Liver (tissue), 9 donors: ENCODE measurements around the gene CMC4. TPM values are rescaled to one million over a fixed set of nuclear protein-coding genes. Genes with fewer than 3 reads are reported as not detected.
A peak's percentile ranks its signal among the peaks of the same experiment; 100 is the strongest.

Experiments
- DNase-seq: peaks from one replicate; pipeline ENCODE4 v3.0.0-alpha.2; 2017; ENCODE audit warnings: low spot score
- H3K27ac ChIP-seq, 2 donors: one replicate each; pipeline ENCODE4 v1.7.0; 2013; ENCODE audit warnings: inconsistent platforms in 2 of 2, low read length in 2 of 2, control low read depth in 1 of 2, low read depth in 1 of 2, mild to moderate bottlenecking in 1 of 2
- H3K27me3 ChIP-seq, 4 donors: one replicate each; pipeline versions ENCODE4 v1.6.1 to v1.7.0; 2013; ENCODE audit warnings: low read length in 3 of 4, inconsistent platforms in 1 of 4, mild to moderate bottlenecking in 1 of 4, moderate library complexity in 1 of 4; ENCODE audit not compliant: control insufficient read depth in 4 of 4, insufficient read depth in 4 of 4
- H3K36me3 ChIP-seq, 4 donors: one replicate each; pipeline versions ENCODE4 v1.6.1 to v1.7.0; 2013; ENCODE audit warnings: low read length in 3 of 4, mild to moderate bottlenecking in 3 of 4, low read depth in 1 of 4, moderate library complexity in 1 of 4; ENCODE audit not compliant: control insufficient read depth in 4 of 4, insufficient read depth in 3 of 4
- H3K4me1 ChIP-seq, 4 donors: one replicate each; pipeline versions ENCODE4 v1.6.1 to v1.7.0; 2013; ENCODE audit warnings: low read length in 3 of 4, mild to moderate bottlenecking in 3 of 4, moderate library complexity in 1 of 4; ENCODE audit not compliant: control insufficient read depth in 4 of 4, insufficient read depth in 4 of 4
- H3K4me3 ChIP-seq, 3 donors: one replicate each; pipeline versions ENCODE4 v1.6.1 to v1.7.0; 2013; ENCODE audit warnings: low read length in 3 of 3, control low read depth in 1 of 3, low read depth in 1 of 3, mild to moderate bottlenecking in 1 of 3
- H3K9ac ChIP-seq, 2 donors: one replicate each; pipeline ENCODE4 v1.7.0; 2013; ENCODE audit warnings: low read length in 2 of 2, mild to moderate bottlenecking in 2 of 2, moderate library complexity in 2 of 2, control low read depth in 1 of 2, low read depth in 1 of 2
- H3K9me3 ChIP-seq, 4 donors: one replicate each; pipeline versions ENCODE4 v1.6.1 to v1.7.0; 2013; ENCODE audit warnings: low read length in 3 of 4; ENCODE audit not compliant: control insufficient read depth in 4 of 4
- EGR1 ChIP-seq, 2 donors: IDR thresholded peaks; 2 replicates each; pipeline ENCODE4 v1.6.1; 2016 to 2018; ENCODE audit warnings: antibody characterized with exemption in 2 of 2, low read depth in 2 of 2
- FOXA1 ChIP-seq: IDR thresholded peaks from 2 replicates; pipeline ENCODE4 v1.6.1; 2016; ENCODE audit warnings: antibody characterized with exemption
- FOXA2 ChIP-seq: IDR thresholded peaks from 2 replicates; pipeline ENCODE4 v1.6.1; 2016; ENCODE audit warnings: antibody characterized with exemption
- GABPA ChIP-seq, 2 donors: IDR thresholded peaks in 1 of 2; conservative IDR thresholded peaks in 1 of 2; 2 replicates each; pipeline ENCODE4 v1.6.1; 2016; ENCODE audit warnings: antibody characterized with exemption in 2 of 2, mild to moderate bottlenecking in 1 of 2, moderate library complexity in 1 of 2
- HNF4A ChIP-seq, 2 donors: conservative IDR thresholded peaks; 2 replicates each; pipeline ENCODE4 v1.6.1; 2016; ENCODE audit warnings: antibody characterized with exemption in 2 of 2, mild to moderate bottlenecking in 2 of 2
- HNF4G ChIP-seq: IDR thresholded peaks from 2 replicates; pipeline ENCODE4 v1.6.1; 2016; ENCODE audit warnings: antibody characterized with exemption
- JUND ChIP-seq, 2 donors: IDR thresholded peaks; 2 replicates each; pipeline ENCODE4 v1.6.1; 2016; ENCODE audit warnings: antibody characterized with exemption in 2 of 2
- NR2F2 ChIP-seq: IDR thresholded peaks from 2 replicates; pipeline ENCODE4 v1.6.1; 2016; ENCODE audit warnings: antibody characterized with exemption
- RAD21 ChIP-seq, 2 donors: IDR thresholded peaks; 2 replicates each; pipeline ENCODE4 v1.6.1; 2016; ENCODE audit warnings: antibody characterized with exemption in 2 of 2, mild to moderate bottlenecking in 2 of 2
- RXRA ChIP-seq, 2 donors: IDR thresholded peaks; 2 replicates each; pipeline ENCODE4 v1.6.1; 2017 to 2018; ENCODE audit warnings: antibody characterized with exemption in 2 of 2, mild to moderate bottlenecking in 1 of 2
- SP1 ChIP-seq: IDR thresholded peaks from 2 replicates; pipeline ENCODE4 v1.6.1; 2018; ENCODE audit warnings: antibody characterized with exemption, mild to moderate bottlenecking
- TAF1 ChIP-seq: conservative IDR thresholded peaks from 2 replicates; pipeline ENCODE4 v1.6.1; 2016; ENCODE audit warnings: antibody characterized with exemption, mild to moderate bottlenecking
- YY1 ChIP-seq: IDR thresholded peaks from 2 replicates; pipeline ENCODE4 v1.6.1; 2016; ENCODE audit warnings: antibody characterized with exemption, mild to moderate bottlenecking
- WGBS: extraction: QIAGEN DNeasy Blood & Tissue Kit; methylation state at CpG from one replicate; pipeline ENCODE4 v1.1.7; 2013; 5-methylcytosine and 5-hydroxymethylcytosine counted together
- polyA plus RNA-seq, 2 donors: library from polyadenylated mRNA; stranded (reverse) in 1 of 2; unstranded in 1 of 2; fragments of 200-250 nt in 1 of 2; fragments of >200 nt in 1 of 2; fragmentation: Nextera tagmentation in 1 of 2; extraction: Ambion mirVana in 1 of 2; gene quantifications; one replicate each; pipeline versions ENCODE4 v1.2.1 to v1.2.3, GENCODE V29; 2013 to 2015
- total RNA-seq, 2 donors: library from RNA; depleted of rRNA; stranded (reverse); fragments of >200 nt; gene quantifications; one replicate each; pipeline ENCODE4 v1.2.3, GENCODE V29; 2014
- TF ChIP-seq, protein P1 (sequence below): IDR thresholded peaks from 2 replicates; pipeline ENCODE4 v1.6.1; 2016; ENCODE audit warnings: antibody characterized with exemption
- TF ChIP-seq, protein P2 (sequence below): IDR thresholded peaks from 2 replicates; pipeline ENCODE4 v1.6.1; 2016; ENCODE audit warnings: antibody characterized with exemption, mild to moderate bottlenecking
- TF ChIP-seq, protein P3 (sequence below): IDR thresholded peaks from 2 replicates; pipeline ENCODE4 v1.6.1; 2016; ENCODE audit warnings: antibody characterized with exemption
- donor health status: healthy.
- donor health status: healthy.
- donor health status: healthy.
- donor health status: healthy.
- donor health status: healthy.

CMC4 gene
- total and polyA plus RNA-seq, 4 donors = 4.2 to 17.3 (median 10.4) TPM

DNA sequence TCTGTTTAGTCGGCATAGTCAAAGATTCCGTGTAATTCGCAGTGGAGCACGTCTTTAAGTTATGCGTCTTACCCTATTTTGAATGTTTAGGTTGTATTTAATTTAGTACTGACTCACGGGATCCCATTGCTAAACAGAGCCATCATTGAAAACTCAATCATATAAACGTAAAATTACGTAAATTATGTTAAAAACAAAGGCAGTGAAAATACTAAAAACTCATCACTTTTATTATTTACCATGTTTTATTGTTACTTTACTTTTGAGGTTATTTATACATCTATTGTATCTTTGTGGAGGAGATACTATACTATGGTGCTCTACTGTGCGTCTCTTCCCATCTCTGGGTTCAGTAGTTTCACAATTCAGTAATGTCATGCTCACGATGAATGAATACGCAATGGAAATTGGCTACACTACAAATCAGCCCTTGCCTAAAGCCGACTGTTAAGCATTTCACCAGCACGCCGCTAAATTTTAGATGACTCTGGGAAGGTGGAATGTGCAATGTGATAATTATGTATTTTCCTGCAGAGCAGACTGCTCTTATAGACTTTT, 43.3 kb downstream of the CMC4 start:
- peak overlapping the region; percentile 60 to 81 (median 70) for H3K4me3 ChIP-seq
- DNase-seq = no peak
- WGBS = under 1% methylated on average over 14 of the region's 14 CpGs
- H3K27me3 ChIP-seq = no peaks in the 10 kb centered on the region
- peaks cover 0 to 9% (median 4%) of the 10 kb centered on the region in 4 donors for H3K4me1 ChIP-seq
- H3K36me3 ChIP-seq = no peaks in the 10 kb centered on the region
- H3K9me3 ChIP-seq = no peaks in the 10 kb centered on the region
- H3K9ac ChIP-seq = peak overlapping the region; percentile 45 to 79
- TF ChIP-seq RXRA (IDR thresholded peaks at IDR 0.05) (no peak), JUND (IDR thresholded peaks at IDR 0.05) (no peak), NR2F2 (no peak), GABPA (IDR thresholded peaks at IDR 0.05 in 1 of 2, conservative IDR thresholded peaks at IDR 0.05 in 1 of 2) (no peak), YY1 (peak; percentile 28), EGR1 (IDR thresholded peaks at IDR 0.05; ENCODE audit: low read depth in 2 of 2) (peak in 1 of 2 donors; percentile 56), HNF4A (conservative IDR thresholded peaks at IDR 0.05) (no peak), TAF1 (peak; percentile 87), HNF4G (no peak)
- TF ChIP-seq, protein P1, sequence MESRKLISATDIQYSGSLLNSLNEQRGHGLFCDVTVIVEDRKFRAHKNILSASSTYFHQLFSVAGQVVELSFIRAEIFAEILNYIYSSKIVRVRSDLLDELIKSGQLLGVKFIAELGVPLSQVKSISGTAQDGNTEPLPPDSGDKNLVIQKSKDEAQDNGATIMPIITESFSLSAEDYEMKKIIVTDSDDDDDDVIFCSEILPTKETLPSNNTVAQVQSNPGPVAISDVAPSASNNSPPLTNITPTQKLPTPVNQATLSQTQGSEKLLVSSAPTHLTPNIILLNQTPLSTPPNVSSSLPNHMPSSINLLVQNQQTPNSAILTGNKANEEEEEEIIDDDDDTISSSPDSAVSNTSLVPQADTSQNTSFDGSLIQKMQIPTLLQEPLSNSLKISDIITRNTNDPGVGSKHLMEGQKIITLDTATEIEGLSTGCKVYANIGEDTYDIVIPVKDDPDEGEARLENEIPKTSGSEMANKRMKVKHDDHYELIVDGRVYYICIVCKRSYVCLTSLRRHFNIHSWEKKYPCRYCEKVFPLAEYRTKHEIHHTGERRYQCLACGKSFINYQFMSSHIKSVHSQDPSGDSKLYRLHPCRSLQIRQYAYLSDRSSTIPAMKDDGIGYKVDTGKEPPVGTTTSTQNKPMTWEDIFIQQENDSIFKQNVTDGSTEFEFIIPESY = no peak
- TF ChIP-seq, protein P2, sequence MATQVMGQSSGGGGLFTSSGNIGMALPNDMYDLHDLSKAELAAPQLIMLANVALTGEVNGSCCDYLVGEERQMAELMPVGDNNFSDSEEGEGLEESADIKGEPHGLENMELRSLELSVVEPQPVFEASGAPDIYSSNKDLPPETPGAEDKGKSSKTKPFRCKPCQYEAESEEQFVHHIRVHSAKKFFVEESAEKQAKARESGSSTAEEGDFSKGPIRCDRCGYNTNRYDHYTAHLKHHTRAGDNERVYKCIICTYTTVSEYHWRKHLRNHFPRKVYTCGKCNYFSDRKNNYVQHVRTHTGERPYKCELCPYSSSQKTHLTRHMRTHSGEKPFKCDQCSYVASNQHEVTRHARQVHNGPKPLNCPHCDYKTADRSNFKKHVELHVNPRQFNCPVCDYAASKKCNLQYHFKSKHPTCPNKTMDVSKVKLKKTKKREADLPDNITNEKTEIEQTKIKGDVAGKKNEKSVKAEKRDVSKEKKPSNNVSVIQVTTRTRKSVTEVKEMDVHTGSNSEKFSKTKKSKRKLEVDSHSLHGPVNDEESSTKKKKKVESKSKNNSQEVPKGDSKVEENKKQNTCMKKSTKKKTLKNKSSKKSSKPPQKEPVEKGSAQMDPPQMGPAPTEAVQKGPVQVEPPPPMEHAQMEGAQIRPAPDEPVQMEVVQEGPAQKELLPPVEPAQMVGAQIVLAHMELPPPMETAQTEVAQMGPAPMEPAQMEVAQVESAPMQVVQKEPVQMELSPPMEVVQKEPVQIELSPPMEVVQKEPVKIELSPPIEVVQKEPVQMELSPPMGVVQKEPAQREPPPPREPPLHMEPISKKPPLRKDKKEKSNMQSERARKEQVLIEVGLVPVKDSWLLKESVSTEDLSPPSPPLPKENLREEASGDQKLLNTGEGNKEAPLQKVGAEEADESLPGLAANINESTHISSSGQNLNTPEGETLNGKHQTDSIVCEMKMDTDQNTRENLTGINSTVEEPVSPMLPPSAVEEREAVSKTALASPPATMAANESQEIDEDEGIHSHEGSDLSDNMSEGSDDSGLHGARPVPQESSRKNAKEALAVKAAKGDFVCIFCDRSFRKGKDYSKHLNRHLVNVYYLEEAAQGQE = no peak
- TF ChIP-seq, protein P3, sequence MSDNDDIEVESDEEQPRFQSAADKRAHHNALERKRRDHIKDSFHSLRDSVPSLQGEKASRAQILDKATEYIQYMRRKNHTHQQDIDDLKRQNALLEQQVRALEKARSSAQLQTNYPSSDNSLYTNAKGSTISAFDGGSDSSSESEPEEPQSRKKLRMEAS = no peak
- peak overlapping the region; percentile 83 to 89 for H3K27ac ChIP-seq

DNA sequence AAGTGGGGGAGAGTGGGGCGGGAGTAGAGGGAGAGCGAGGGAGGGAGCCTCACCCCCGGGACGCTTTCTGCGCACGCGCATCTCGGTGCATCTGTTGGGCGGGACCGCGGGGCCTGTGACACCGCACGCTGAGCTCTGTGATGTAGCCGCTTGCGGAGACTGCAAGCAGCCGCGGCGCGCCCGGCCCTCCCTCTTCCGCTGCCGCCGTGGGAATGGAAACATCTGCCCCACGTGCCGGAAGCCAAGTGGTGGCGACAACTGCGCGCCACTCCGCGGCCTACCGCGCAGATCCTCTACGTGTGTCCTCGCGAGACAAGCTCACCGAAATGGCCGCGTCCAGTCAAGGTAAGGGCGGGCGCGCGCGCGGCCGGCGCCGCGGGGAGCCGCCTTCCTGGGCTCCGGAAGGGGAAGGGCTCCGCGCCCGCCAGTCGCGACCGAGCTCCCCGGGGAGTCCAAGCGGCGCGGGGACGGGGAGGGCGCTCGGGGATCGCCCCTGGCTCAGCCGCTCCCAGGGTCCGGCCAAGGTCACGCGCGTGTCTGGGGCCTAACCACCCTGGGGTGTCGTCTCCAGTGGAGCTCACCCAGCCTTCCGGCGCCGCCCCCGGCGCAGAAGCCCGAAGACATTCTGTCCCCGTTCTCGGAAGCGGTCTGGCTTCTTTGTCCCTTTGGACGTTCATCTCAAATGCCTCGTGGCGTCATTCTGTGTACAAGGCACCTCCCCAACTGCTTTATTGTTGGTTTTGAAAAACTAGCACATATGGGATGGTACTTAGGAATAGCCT, 44.0 kb downstream of the CMC4 start, which contains the start of gene FUNDC2:
TSS of gene FUNDC2 (plus strand) at position 118 of the 782 bp plus-strand sequence. CDS start at position 213, 95 bp downstream.
- TF ChIP-seq, protein P1 = peak; percentile 96
- TF ChIP-seq, protein P3 = peak; percentile 34
- no peak for TF ChIP-seq EGR1 (IDR thresholded peaks at IDR 0.05; ENCODE audit: low read depth in 2 of 2)
- peak; percentile 12 for TF ChIP-seq NR2F2
- peak in 1 of 2 donors; percentile 78 for TF ChIP-seq GABPA (IDR thresholded peaks at IDR 0.05 in 1 of 2, conservative IDR thresholded peaks at IDR 0.05 in 1 of 2)
- TF ChIP-seq FOXA2 = no peak
- peak in 1 of 2 donors; percentile 12 for TF ChIP-seq RXRA (IDR thresholded peaks at IDR 0.05)
- TF ChIP-seq HNF4A (conservative IDR thresholded peaks at IDR 0.05) = no peak
- peak; percentile 20 for TF ChIP-seq SP1
- TF ChIP-seq, protein P2 = peak; percentile 8
- TF ChIP-seq JUND (IDR thresholded peaks at IDR 0.05) = no peak
- TF ChIP-seq FOXA1 = peak; percentile 7
- peak; percentile 82 for TF ChIP-seq YY1
- TF ChIP-seq RAD21 (IDR thresholded peaks at IDR 0.05) = no peak
- H3K27ac ChIP-seq = peak within 1 kb of the TSS; percentile 83 to 89
- under 1% methylated on average over 80 of the region's 82 CpGs for WGBS

More for the DNA sequence above, 44.0 kb downstream of the CMC4 start, which contains the start of gene FUNDC2:
- H3K4me3 ChIP-seq = peak within 1 kb of the TSS; percentile 60 to 81 (median 70)
- H3K27me3 ChIP-seq = no peaks in the 10 kb centered on the region
- H3K9me3 ChIP-seq = no peaks in the 10 kb centered on the region
- H3K36me3 ChIP-seq = no peaks in the 10 kb centered on the region
- peaks cover 0 to 9% (median 4%) of the 10 kb centered on the region in 4 donors for H3K4me1 ChIP-seq
- peak within 1 kb of the TSS; percentile 45 to 92 for H3K9ac ChIP-seq
- peak; percentile 88 for DNase-seq
